T-helper 1 cell treated with Interleukin-12 subunit alpha and Interleukin-12 subunit beta and Interleukin-4 antibody, amounts not matched to agents 30 μg/mL and 1 μg/mL, for 36 hours (primary cell): ENCODE measurements around the gene LSM12.
A peak's percentile ranks its signal among the peaks of the same experiment; 100 is the strongest.
"Not testable (repeated sequence)": the region's sequence is repeated elsewhere in the genome, so short reads cannot be mapped to it uniquely, and the experiment has no call there.

ENCODE experiments used
- H3K27ac Mint-ChIP-seq: one replicate; pipeline ENCODE4 v1.8.0; 2021; ENCODE audit warnings: mild to moderate bottlenecking, mixed read lengths
- H3K27me3 Mint-ChIP-seq: one replicate; pipeline ENCODE4 v1.8.0; 2021; ENCODE audit warnings: low read depth, mixed read lengths
- H3K36me3 Mint-ChIP-seq: one replicate; pipeline ENCODE4 v1.8.0; 2021; ENCODE audit warnings: low read depth, mixed read lengths
- H3K4me1 Mint-ChIP-seq: one replicate; pipeline ENCODE4 v1.8.0; 2021; ENCODE audit warnings: low read depth, mixed read lengths
- H3K4me3 Mint-ChIP-seq: one replicate; pipeline ENCODE4 v1.8.0; 2021; ENCODE audit warnings: mild to moderate bottlenecking, moderate library complexity, mixed read lengths
- H3K9me3 Mint-ChIP-seq: one replicate; pipeline ENCODE4 v1.8.0; 2021; ENCODE audit warnings: mixed read lengths

Gene LSM12

GRCh38 chr17:44023545-44024270 lies 42.8 kb downstream of the LSM12 start:
- H3K36me3 Mint-ChIP-seq: peaks cover 5% of the 10 kb centered on the region
- H3K9me3 Mint-ChIP-seq: no peaks in the 10 kb centered on the region
- no peak overlapping the region for H3K27ac Mint-ChIP-seq
- H3K4me3 Mint-ChIP-seq: no peak overlapping the region
- no peaks in the 10 kb centered on the region for H3K27me3 Mint-ChIP-seq
- peaks cover 3% of the 10 kb centered on the region for H3K4me1 Mint-ChIP-seq

- H3K27me3 Mint-ChIP-seq: no peaks in the 10 kb centered on the region
- no peak overlapping the region for H3K4me3 Mint-ChIP-seq
- no peaks in the 10 kb centered on the region for H3K9me3 Mint-ChIP-seq
- H3K36me3 Mint-ChIP-seq: peaks cover 5% of the 10 kb centered on the region
- H3K4me1 Mint-ChIP-seq: peaks cover 3% of the 10 kb centered on the region
- no peak overlapping the region for H3K27ac Mint-ChIP-seq
Measured at GRCh38 chr17:44022246-44022645, 44.2 kb downstream of the LSM12 start.

- H3K4me3 Mint-ChIP-seq, H3K36me3 Mint-ChIP-seq, H3K4me1 Mint-ChIP-seq, H3K27me3 Mint-ChIP-seq, H3K9me3 Mint-ChIP-seq, H3K27ac Mint-ChIP-seq: not testable (repeated sequence)
Measured at GRCh38 chr17:44021227-44021626, 45.2 kb downstream of the LSM12 start.

- Mint-ChIP-seq H3K36me3 (peaks cover 6% of the 10 kb centered on the region), H3K9me3 (no peaks in the 10 kb centered on the region), H3K27me3 (no peaks in the 10 kb centered on the region), H3K4me1 (peaks cover 14% of the 10 kb centered on the region), H3K27ac (peak within 1 kb of the TSS; percentile 95), H3K4me3 (peak within 1 kb of the TSS; percentile 100)
Measured at GRCh38 chr17:44014437-44015172, 51.9 kb downstream of the LSM12 start, which contains the start of gene TMEM101. Gene TMEM101 (minus strand): TSS chr17:44014963. CDS start chr17:44014952, 11 bp downstream.

GRCh38 chr17:44014133-44014436 lies 52.4 kb downstream of the LSM12 start:
- no peaks in the 10 kb centered on the region for H3K9me3 Mint-ChIP-seq
- H3K27me3 Mint-ChIP-seq: no peaks in the 10 kb centered on the region
- peaks cover 14% of the 10 kb centered on the region for H3K4me1 Mint-ChIP-seq
- H3K4me3 Mint-ChIP-seq: peak overlapping the region; percentile 100
- H3K27ac Mint-ChIP-seq: peak overlapping the region; percentile 95
- peaks cover 6% of the 10 kb centered on the region for H3K36me3 Mint-ChIP-seq

- Mint-ChIP-seq H3K9me3 (no peaks in the 10 kb centered on the region), H3K27me3 (no peaks in the 10 kb centered on the region), H3K4me1 (peaks cover 19% of the 10 kb centered on the region), H3K27ac (no peak overlapping the region), H3K4me3 (peak overlapping the region; percentile 50), H3K36me3 (peaks cover 6% of the 10 kb centered on the region)
Measured at GRCh38 chr17:44012874-44013273, 53.6 kb downstream of the LSM12 start.

GRCh38 chr17:44012391-44012790 lies 54.1 kb downstream of the LSM12 start:
- H3K36me3 Mint-ChIP-seq: peaks cover 6% of the 10 kb centered on the region
- no peaks in the 10 kb centered on the region for H3K27me3 Mint-ChIP-seq
- no peak overlapping the region for H3K4me3 Mint-ChIP-seq
- peaks cover 21% of the 10 kb centered on the region for H3K4me1 Mint-ChIP-seq
- no peaks in the 10 kb centered on the region for H3K9me3 Mint-ChIP-seq
- no peak overlapping the region for H3K27ac Mint-ChIP-seq

GRCh38 chr17:44011876-44012275 lies 54.6 kb downstream of the LSM12 start:
- H3K27me3 Mint-ChIP-seq: peaks cover 1% of the 10 kb centered on the region
- peaks cover 21% of the 10 kb centered on the region for H3K4me1 Mint-ChIP-seq
- H3K9me3 Mint-ChIP-seq: no peaks in the 10 kb centered on the region
- H3K27ac Mint-ChIP-seq: no peak overlapping the region
- H3K4me3 Mint-ChIP-seq: no peak overlapping the region
- peaks cover 6% of the 10 kb centered on the region for H3K36me3 Mint-ChIP-seq

- no peaks in the 10 kb centered on the region for H3K9me3 Mint-ChIP-seq
- no peak overlapping the region for H3K4me3 Mint-ChIP-seq
- peaks cover 6% of the 10 kb centered on the region for H3K36me3 Mint-ChIP-seq
- H3K27ac Mint-ChIP-seq: no peak overlapping the region
- peaks cover 7% of the 10 kb centered on the region for H3K27me3 Mint-ChIP-seq
- H3K4me1 Mint-ChIP-seq: peaks cover 25% of the 10 kb centered on the region
Measured at GRCh38 chr17:44010966-44011647, 55.4 kb downstream of the LSM12 start.

GRCh38 chr17:44008205-44008909 lies 58.1 kb downstream of the LSM12 start:
- Mint-ChIP-seq H3K4me3 (peak overlapping the region; percentile 90), H3K4me1 (peaks cover 17% of the 10 kb centered on the region), H3K9me3 (no peaks in the 10 kb centered on the region), H3K27me3 (peaks cover 26% of the 10 kb centered on the region), H3K36me3 (peaks cover 6% of the 10 kb centered on the region), H3K27ac (peak overlapping the region; percentile 33)

GRCh38 chr17:44007346-44008204 lies 58.9 kb downstream of the LSM12 start:
- no peaks in the 10 kb centered on the region for H3K9me3 Mint-ChIP-seq
- H3K4me3 Mint-ChIP-seq: peak overlapping the region; percentile 90
- peaks cover 26% of the 10 kb centered on the region for H3K27me3 Mint-ChIP-seq
- H3K4me1 Mint-ChIP-seq: peaks cover 17% of the 10 kb centered on the region
- peaks cover 5% of the 10 kb centered on the region for H3K36me3 Mint-ChIP-seq
- H3K27ac Mint-ChIP-seq: peak overlapping the region; percentile 33

- Mint-ChIP-seq H3K36me3 (peaks cover 4% of the 10 kb centered on the region), H3K4me3 (peak overlapping the region; percentile 90), H3K27ac (peak overlapping the region; percentile 67), H3K9me3 (no peaks in the 10 kb centered on the region), H3K4me1 (peaks cover 17% of the 10 kb centered on the region), H3K27me3 (peaks cover 29% of the 10 kb centered on the region)
Measured at GRCh38 chr17:44006598-44007345, 59.7 kb downstream of the LSM12 start.

GRCh38 chr17:44006272-44006597 lies 60.2 kb downstream of the LSM12 start:
- Mint-ChIP-seq H3K9me3 (no peaks in the 10 kb centered on the region), H3K27ac (peak overlapping the region; percentile 67), H3K4me1 (peaks cover 17% of the 10 kb centered on the region), H3K4me3 (peak overlapping the region; percentile 90), H3K36me3 (no peaks in the 10 kb centered on the region), H3K27me3 (peaks cover 32% of the 10 kb centered on the region)
